GM19025 (cell line): Measurements from ENCODE around the gene INSR.
"Not testable (repeated sequence)": the region's sequence is repeated elsewhere in the genome, so short reads cannot be mapped to it uniquely, and the experiment has no call there.

Source experiments
- ATAC-seq: cut with Tn5 transposase; IDR thresholded peaks from one replicate; pipeline ENCODE4 v1.9.1; 2021; ENCODE audit warnings: mild to moderate bottlenecking, low read depth, moderate library complexity; ENCODE audit not compliant: unreplicated experiment

Gene INSR

DNA sequence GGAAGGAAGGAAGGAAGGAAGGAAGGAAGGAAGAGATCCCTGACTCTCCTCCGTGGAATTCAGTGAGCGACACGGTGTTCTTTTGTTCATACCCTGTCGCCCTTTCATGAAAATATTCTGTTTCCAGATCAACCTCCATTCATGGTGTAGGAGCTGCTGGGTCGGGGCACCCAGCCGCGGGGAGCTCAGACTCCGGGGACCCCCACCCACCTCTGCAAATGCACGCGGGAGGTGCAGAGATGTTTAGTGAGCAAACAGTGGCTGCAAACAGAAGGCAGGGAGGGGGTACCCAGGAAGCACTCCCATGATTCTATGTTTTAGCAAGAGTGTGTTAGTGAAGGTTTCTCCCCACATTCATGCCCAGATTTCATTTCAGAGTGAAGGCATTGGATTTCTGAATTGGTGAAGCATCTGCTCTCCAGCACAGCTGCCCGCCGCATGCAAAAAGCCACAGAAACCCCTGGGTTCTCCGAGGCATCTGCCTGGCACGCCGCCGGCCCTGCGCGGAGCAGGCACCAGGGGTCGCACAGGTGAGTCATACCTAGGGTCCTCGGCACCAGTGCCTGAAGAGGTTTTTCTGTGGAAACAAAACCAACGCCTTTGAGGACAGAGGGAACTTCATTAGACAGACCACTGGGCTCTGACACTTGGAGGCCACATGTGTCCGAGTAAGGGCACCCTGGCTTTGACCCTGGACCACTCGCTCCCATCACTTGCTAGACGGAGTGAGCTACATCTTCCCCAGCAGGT, 144.1 kb downstream of the INSR start:
- ATAC-seq, result no peak

DNA sequence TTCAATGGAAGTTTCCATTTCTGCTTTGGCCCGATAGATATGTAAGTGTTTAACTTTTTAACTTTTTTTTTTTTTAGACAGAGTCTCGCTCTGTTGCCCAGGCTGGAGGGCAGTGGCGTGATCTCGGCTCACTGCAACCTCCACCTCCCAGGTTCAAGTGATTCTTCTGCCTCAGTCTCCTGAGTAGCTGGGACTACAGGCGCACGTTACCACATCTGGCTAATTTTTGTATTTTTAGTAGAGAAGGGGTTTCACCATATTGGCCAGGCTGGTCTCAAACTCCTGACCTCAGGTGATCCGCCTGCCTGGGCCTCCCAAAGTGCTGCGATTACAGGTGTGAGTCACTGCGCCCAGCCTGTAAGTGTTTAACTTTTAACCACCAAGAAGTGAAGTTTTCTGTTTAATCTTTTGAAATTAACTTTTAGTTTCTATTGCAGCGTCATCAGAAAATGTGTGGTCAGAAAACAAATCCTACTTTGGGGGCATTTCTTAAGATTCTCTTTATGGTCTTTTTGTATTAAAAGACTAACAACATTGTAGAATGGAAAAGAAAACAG, 147.0 kb downstream of the INSR start:
- not testable (repeated sequence) for ATAC-seq

DNA sequence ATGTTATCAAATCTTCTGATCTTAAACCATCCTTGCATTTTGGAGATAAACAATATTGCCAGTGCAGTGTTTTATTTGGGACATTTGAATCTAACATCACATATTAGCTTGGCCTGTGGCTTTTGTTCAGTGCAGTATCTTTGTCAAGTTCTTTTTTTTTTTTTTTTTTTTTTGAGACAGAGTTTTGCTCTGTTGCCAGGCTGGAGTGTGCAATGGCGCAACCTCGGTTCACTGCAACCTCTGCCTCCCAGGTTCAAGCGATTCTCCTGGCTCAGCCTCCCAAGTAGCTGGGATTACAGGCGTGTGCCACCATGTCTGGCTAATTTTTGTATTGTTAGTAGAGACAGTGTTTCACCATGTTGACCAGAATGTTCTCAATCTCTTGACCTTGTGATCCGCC, 148.1 kb downstream of the INSR start:
- ATAC-seq, result not testable (repeated sequence)

DNA sequence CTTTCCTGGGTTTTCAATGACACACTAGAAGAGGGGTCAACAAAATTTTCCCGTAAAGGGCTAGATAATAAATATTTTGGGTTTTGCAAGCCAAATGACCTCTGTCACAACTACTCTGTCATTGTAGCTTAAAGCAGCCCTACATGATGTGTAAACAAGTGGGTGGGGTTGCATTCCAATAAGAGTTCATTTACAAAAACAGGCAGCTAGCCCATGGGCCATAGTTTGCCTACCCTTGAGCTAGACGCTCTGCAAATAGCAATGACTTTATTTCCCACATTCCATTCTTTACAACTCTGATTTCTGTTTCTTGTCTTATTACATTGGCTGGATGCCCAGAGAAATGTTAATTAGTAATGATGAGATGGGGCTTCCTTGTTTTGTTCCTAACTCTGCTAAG, 148.7 kb downstream of the INSR start:
- no peak for ATAC-seq

DNA sequence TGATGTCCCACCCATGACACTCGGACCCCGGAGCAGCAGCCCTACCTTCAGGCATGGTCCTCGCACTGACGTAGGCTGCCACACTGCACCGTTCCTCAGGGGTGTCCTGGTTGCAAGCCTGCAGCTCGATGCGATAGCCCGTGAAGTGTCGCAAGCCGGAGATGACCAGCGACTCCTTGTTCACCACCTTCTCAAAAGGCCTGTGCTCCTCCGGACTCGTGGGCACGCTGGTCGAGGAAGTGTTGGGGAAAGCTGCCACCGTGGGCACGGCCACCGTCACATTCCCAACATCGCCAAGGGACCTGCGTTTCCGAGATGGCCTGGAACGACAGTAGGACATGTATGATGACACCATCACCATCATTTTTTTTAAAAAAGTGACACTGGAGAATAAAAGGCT, 151.4 kb downstream of the INSR start:
- no peak for ATAC-seq

DNA sequence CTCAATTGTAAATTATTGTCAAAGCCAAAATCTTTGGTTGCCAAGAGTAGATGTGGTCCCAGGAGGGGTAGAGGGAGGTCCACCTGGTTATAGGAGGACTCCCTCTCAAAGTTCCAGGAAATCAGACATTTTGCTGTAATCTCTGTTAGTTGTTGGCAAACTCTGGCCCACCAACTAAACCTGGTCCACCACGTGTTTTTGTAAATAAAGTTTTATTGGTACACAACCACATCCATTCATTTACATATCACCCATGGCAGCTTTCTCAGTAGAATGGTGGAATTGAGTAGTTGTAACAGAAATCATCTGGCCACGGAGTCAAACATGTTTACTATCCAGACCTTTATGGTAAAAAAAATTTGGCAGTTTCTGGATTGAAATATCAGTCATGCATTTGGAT, 154.1 kb downstream of the INSR start:
- no peak for ATAC-seq

DNA sequence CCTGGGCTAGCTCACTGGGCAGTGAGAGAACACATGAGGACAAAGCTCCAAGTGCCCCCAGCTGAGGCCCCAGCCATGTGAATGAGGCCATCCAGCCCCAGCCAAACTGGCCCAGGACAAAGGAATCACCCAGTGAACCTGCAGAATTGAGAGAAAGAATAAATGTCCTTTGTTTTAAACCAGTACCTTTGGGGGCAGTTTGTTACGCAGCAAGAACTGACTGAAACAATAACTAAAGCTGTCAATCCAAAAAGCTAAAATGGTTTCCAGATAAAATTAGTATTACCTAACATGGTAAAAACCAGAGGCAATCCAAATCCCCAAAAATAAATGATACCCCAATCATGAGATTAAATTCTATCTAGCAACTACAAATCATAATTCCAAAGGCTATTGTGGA, 155.1 kb downstream of the INSR start:
- ATAC-seq, result no peak

DNA sequence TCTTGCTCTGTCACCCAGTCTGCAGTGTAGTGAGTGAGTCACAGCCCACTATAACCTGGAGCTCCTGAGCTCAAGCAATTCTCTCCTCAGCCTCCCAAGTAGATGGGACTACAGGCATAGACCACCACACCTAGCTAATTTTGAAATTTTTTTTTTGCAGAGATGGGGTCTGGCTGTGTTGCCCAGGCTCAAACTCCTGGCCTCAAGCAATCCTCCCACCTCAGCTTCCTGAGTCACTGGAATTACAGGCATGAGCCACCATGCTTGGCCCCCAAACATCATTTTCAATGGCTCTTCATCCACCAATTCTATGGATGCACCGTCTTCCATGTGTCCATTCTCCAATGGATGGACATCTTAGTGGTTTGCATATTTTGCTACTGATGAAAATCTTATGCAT, 155.8 kb downstream of the INSR start:
- no peak for ATAC-seq

DNA sequence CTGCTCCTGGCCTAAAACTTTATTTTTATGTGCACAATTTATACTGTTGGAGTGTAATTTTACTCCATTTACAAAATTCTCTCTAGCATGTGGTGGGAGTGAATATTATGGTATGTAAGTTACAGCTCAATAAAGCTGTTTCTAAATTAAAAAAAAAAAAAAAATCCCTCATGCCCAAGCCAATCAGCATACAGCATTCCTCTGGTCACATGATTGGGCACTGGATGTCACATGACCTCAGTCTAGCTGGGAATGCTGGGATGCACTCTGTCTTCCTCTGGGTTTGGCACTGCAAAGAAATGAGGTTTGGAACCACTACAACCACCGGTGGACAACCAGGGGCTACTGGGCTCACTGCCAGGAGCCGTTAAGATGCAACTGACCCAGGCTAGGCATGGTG, 157.1 kb downstream of the INSR start:
- no peak for ATAC-seq

DNA sequence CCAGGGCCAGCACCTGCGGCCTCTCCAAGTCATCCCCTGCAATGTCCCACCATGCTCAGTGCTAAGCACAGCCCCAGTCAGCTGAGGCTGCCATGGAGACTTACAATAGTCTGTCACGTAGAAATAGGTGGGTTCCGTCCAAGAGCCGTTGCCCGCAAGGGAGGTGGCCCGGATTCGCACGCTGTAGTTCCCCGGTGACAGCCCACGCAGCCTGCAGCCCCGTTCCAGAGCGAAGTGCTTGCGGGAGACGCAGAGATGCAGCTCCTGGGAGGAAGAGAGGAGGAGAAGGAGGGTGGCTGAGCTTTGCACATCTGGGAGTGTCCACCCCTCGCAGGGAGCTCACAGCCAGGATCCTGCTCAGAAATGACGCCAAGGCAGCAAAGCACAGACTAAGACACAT, 162.2 kb downstream of the INSR start:
- no peak for ATAC-seq

DNA sequence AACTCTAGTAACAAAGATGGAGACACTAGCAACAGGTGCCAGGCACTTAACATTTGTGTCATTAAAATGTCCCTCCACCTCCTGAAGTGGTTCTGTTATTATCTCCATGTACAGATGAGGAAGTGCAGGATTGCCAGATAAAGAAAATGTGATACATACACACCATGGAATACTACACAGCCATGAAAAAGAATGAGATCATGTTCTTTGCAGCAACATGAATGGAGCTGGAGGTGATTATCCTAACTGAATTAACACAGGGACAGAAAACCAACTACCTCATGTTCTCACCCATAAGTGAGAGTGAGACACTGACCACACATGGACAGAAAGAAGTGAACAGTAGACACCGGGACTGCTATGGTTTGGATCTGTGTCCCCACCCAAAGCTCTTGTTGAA, 164.2 kb downstream of the INSR start:
- no peak for ATAC-seq

DNA sequence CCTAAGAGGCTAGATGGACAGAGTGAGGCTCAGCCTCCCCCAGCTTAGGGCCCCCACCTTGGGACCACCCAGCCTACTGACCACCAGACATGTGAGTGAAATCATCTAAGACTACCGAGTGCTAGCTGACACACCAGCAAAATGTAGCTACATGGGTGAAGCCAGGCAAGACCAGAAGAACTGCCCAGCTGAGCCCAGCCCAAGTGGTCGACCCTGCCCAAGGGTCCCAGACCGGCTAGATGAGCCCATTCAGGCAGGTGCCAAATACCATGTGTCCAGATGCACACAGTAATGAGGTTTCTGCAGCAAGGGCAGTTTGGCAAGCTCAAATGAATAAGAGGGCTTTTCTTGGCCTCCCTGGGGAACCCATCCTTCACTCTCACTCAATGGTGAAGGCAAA, 168.1 kb downstream of the INSR start:
- no peak for ATAC-seq

DNA sequence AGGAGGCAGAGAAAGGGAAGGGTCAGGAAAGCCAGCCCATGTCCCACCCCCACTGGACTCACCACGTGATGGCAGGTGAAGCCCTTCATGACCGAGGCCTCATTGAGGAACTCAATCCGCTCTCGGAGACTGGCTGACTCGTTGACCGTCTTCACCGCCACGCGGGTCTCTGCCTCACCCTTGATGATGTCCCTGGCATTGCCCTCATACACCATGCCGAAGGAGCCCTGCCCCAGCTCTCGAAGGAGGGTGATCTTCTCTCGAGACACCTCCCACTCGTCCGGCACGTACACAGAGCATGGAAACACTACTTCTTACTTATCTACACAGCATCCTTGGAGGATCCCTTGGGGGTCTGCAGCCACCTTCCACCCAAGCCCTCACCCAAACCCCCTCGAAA, 169.0 kb downstream of the INSR start:
- no peak for ATAC-seq

DNA sequence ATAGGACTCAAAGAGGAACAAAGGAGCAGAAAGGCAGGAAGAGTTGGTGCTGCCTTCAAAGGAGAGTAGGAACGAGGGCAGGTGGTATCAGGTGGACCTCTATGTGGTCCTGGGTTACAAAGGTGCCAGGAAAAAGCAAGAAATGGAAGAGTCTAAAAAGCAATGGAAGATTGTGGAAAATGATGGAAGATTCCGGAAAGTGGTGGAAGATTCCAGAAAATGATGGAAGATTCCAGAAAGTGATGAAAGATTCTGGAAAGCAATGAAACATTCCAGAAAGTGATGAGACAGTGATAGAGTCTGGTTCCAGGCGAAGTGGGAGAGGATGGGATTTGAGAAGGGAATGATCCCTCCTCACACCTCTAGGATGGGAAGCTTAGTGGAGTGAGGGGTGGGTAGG, 169.4 kb downstream of the INSR start:
- no peak for ATAC-seq

DNA sequence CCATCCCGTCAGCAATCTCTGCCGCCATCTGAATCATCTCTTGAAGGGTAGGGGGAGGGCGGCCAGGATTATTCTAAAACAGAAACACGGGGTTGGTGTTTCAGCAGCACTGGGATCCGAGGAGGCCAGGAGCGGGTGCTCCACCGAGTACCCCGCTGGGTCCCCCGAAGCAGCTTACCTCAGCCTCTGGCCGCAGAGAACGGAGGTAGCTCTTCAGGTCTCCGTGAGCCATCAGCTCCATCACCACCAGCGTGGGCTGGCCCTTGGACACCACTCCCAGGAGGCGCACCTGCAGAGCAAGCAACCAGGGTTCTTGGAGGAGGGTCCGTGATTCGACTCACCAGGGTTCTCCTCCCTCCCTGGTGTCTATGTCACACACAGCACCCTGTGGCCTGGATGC, 171.5 kb downstream of the INSR start:
- ATAC-seq, result no peak

DNA sequence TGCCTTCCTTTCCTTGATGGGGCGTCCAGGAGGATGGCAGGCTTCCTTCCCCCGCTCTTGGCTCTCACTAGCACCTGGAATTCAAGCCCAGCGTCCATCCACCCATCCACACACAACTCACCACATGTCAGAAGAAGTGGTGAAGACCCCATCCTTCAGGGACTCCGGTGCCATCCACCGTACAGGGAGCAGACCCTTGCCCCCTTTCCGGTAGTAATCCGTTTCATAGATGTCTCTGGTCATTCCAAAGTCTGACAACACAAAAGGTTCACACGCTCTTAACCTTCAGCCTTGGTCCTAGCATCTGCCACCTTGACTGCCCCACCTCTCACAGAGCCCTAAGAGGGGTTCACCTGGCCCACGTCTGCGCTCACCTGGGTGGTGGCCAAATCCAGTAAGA, 173.7 kb downstream of the INSR start:
- ATAC-seq, result no peak

DNA sequence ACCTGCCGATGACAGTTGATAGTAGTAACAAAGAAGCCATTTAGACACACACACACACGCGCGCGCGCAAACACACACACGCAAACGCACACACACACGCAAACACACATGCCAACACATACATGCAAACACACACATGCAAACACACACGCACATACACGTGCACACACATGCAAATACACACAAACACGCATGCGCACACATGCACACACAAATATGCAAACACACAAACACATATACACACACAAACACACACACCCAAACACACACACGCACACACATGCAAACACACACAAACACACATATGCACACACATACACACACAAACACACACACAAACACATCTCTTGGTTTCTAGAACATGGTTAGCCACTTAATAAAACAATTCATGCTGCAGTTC, 174.6 kb downstream of the INSR start:
- ATAC-seq, result no peak

DNA sequence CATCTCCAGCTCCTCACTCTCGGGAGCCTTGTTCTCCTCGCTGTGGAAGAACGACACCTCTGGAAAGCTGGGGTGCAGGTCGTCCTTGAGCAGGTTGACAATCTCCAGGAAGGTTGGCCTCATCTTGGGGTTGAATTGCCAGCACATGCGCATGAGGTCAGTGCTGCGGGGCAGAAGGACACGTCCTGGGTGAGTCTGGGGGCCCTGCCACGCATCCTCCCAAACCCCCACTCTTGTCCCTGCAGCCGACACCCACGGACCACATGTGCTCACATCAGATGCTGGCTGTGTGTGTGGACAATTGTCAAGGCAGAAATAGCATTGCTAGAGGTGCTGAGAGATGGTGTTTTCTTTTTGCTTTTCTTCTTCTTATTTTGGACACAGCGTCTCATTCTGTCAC, 177.0 kb downstream of the INSR start:
- ATAC-seq, result no peak

DNA sequence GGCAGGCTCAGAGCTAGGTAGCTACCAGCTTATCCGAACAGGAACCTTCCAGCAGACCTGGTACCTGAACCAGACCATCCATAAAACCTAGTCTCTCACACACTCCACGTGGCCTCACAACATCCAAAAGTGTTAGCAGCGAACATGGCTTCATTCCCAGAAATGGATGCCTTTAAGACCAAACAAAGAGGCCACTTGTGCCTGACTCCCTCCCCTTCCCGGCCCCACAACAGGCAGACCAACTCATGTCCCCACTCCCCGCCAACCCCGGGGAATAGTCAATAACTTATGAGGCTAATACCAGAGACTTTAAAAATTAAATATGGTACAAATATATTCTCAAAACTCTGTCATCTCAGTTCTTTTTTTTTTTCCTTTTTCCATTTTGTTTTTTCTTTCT, 178.5 kb downstream of the INSR start:
- no peak for ATAC-seq

DNA sequence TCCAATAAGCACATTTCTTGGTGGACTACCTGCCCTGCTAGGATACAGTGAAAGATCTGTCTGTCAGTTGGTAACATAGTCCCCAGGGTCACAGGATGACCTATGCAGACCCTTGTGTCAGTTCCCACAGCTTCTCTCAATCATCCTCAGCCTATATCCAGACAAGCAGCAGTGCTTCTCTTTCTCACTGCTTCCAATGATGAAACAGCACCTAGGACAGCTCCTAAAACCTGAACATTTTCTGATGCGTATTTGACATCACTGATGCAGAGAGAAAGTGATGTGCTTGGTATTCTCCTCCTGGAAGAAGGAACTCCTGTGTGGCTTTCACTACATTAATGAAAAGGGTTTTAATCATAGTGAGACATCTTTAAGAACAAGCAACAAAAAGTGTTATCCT, 181.0 kb downstream of the INSR start:
- no peak for ATAC-seq

DNA sequence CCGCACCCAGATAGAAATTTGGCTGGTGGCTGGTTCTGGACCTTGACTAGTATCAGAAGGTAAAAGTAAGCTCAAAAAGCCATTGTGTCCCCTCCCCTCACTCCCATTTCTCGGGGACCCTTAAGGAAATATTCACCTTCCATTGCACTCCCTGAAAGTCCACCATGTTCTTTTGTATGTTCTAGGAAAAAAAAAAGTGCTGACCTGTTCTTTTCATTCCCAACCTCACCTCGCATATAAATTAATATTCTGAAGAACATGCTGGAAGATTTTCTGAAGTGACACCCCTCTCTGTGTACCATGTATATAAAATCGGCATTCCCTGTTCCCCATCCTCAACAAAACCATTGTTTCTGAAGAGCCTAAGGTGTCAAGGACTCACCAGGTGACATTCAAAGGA, 181.5 kb downstream of the INSR start:
- no peak for ATAC-seq

DNA sequence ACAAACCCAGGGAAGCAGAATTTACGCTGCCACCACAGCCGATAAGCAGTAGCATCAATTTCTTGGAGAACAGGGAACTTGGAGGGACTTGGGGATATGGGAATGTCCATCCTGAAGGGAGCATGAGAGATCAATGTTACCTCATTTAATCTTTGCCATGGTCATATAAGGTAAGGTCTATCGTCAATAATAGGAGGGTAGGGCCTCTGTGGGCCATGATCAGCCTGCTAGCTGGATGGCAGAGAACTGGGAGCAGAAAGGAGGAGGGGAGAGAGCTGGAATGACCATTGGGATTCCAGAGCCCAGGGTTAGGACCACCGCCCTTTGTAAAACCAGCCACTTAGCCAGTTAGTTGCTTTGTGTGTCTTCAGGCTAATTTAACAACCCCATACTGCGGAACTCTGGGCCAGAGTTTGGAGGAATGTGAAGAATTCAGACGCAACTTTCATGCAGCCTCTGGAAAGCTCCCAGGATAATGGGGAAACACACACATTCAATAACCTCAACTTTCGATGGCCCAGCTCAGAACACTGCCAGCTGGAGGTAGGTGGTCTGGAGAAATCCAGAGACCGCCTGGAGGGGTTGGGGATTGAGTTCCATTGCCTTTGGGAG, 184.4 kb downstream of the INSR start:
- no peak for ATAC-seq
